Mesenchymal stem cell (in vitro differentiated cells and primary cell): ENCODE measurements around the gene P2RY6.
A peak's percentile ranks its signal among the peaks of the same experiment; 100 is the strongest.

ENCODE experiments used
- DNase-seq: peaks from one replicate; pipeline ENCODE4 v3.0.0-alpha.2; 2013
- H2AFZ ChIP-seq: one replicate; pipeline ENCODE4 v1.6.1; 2013; ENCODE audit warnings: low read depth, mild to moderate bottlenecking, control low read depth, inconsistent platforms, low read length, moderate library complexity
- H2AK5ac ChIP-seq: 2 replicates; pipeline ENCODE4 v1.6.1; 2013; ENCODE audit warnings: low read length, moderate library complexity, mild to moderate bottlenecking, inconsistent platforms; ENCODE audit not compliant: severe bottlenecking
- H2BK120ac ChIP-seq: one replicate; pipeline ENCODE4 v1.6.1; 2013; ENCODE audit warnings: low read depth, mild to moderate bottlenecking, inconsistent platforms, low read length, moderate library complexity
- H2BK12ac ChIP-seq, 2 experiments: one replicate each; pipeline ENCODE4 v1.6.1; 2013; ENCODE audit warnings: inconsistent platforms in 2 of 2, low read length in 2 of 2, mild to moderate bottlenecking in 2 of 2, moderate library complexity in 2 of 2, control low read depth in 1 of 2
- H2BK15ac ChIP-seq: one replicate; pipeline ENCODE4 v1.6.1; 2013; ENCODE audit warnings: mild to moderate bottlenecking, low read depth, inconsistent platforms; ENCODE audit not compliant: poor library complexity, severe bottlenecking
- H2BK5ac ChIP-seq: 2 replicates; pipeline ENCODE4 v1.6.1; 2013; ENCODE audit warnings: low read depth, mild to moderate bottlenecking, low read length, control low read depth, inconsistent platforms; ENCODE audit not compliant: poor library complexity, severe bottlenecking
- H3K14ac ChIP-seq, 2 experiments: one replicate each; pipeline ENCODE4 v1.6.1; 2013; ENCODE audit warnings: inconsistent platforms in 2 of 2, low read length in 2 of 2, control low read depth in 1 of 2, mild to moderate bottlenecking in 1 of 2, moderate library complexity in 1 of 2
- H3K18ac ChIP-seq, 2 experiments: one replicate each; pipeline ENCODE4 v1.6.1; 2013; ENCODE audit warnings: inconsistent platforms in 2 of 2, low read length in 2 of 2, control low read depth in 1 of 2, low read depth in 1 of 2, mild to moderate bottlenecking in 1 of 2
- H3K23ac ChIP-seq, 2 experiments: one replicate each; pipeline ENCODE4 v1.6.1; 2013; ENCODE audit warnings: inconsistent platforms in 2 of 2, low read length in 2 of 2, mild to moderate bottlenecking in 2 of 2, moderate library complexity in 2 of 2, control low read depth in 1 of 2
- H3K27ac ChIP-seq: 2 replicates; pipeline ENCODE4 v1.5.1; 2013; ENCODE audit warnings: mild to moderate bottlenecking, moderate library complexity, low read length, control low read depth, inconsistent platforms; ENCODE audit not compliant: poor library complexity, severe bottlenecking
- H3K27me3 ChIP-seq, 2 experiments: 2 replicates each; pipeline versions ENCODE4 v1.6.1 to v1.7.0; 2013; ENCODE audit warnings: low read length in 2 of 2, mild to moderate bottlenecking in 2 of 2, moderate library complexity in 2 of 2, control low read depth in 1 of 2, inconsistent platforms in 1 of 2; ENCODE audit not compliant: control insufficient read depth in 1 of 2, insufficient read depth in 1 of 2
- H3K36me3 ChIP-seq, 2 experiments: 2 replicates each; pipeline versions ENCODE4 v1.6.1 to v1.7.0; 2013; ENCODE audit warnings: low read length in 2 of 2, control low read depth in 1 of 2, inconsistent platforms in 1 of 2, low read depth in 1 of 2, mild to moderate bottlenecking in 1 of 2; ENCODE audit not compliant: insufficient read depth in 2 of 2, control insufficient read depth in 1 of 2
- H3K4ac ChIP-seq, 2 experiments: one replicate each; pipeline ENCODE4 v1.6.1; 2013; ENCODE audit warnings: inconsistent platforms in 2 of 2, low read length in 2 of 2, mild to moderate bottlenecking in 2 of 2, moderate library complexity in 2 of 2, control low read depth in 1 of 2, low read depth in 1 of 2
- H3K4me1 ChIP-seq: 2 replicates; pipeline ENCODE4 v1.6.1; 2013; ENCODE audit warnings: low read depth, low read length, control low read depth; ENCODE audit not compliant: control insufficient read depth, insufficient read depth
- H3K4me2 ChIP-seq: 2 replicates; pipeline ENCODE4 v1.6.1; 2013; ENCODE audit warnings: low read length, mild to moderate bottlenecking, inconsistent platforms; ENCODE audit not compliant: poor library complexity, severe bottlenecking
- H3K4me3 ChIP-seq, 2 experiments: 2 replicates each; pipeline versions ENCODE4 v1.5.1 to v1.7.0; 2013; ENCODE audit warnings: low read length in 2 of 2, mild to moderate bottlenecking in 2 of 2, control low read depth in 1 of 2, low read depth in 1 of 2; ENCODE audit not compliant: insufficient read depth in 1 of 2
- H3K79me1 ChIP-seq: replicated peaks from 2 replicates; pipeline ENCODE4 v1.6.1; 2013; ENCODE audit warnings: mild to moderate bottlenecking, control low read depth, low read length, inconsistent platforms; ENCODE audit not compliant: poor library complexity, severe bottlenecking
- H3K9ac ChIP-seq: 2 replicates; pipeline ENCODE4 v1.7.0; 2013; ENCODE audit warnings: mild to moderate bottlenecking, low read length, moderate library complexity
- H3K9me3 ChIP-seq: 2 replicates; pipeline ENCODE4 v1.7.0; 2013; ENCODE audit warnings: mild to moderate bottlenecking, low read length; ENCODE audit not compliant: control insufficient read depth
- H4K8ac ChIP-seq: one replicate; pipeline ENCODE4 v1.6.1; 2013; ENCODE audit warnings: inconsistent platforms, mild to moderate bottlenecking, low read length, moderate library complexity
- H4K91ac ChIP-seq: one replicate; pipeline ENCODE4 v1.6.1; 2013; ENCODE audit warnings: mild to moderate bottlenecking, low read length, inconsistent platforms
- WGBS: methylation state at CpG from one replicate; pipeline ENCODE4 v1.1.7; 2013; ENCODE audit warnings: mixed read lengths; 5-methylcytosine and 5-hydroxymethylcytosine counted together

Gene P2RY6

DNA sequence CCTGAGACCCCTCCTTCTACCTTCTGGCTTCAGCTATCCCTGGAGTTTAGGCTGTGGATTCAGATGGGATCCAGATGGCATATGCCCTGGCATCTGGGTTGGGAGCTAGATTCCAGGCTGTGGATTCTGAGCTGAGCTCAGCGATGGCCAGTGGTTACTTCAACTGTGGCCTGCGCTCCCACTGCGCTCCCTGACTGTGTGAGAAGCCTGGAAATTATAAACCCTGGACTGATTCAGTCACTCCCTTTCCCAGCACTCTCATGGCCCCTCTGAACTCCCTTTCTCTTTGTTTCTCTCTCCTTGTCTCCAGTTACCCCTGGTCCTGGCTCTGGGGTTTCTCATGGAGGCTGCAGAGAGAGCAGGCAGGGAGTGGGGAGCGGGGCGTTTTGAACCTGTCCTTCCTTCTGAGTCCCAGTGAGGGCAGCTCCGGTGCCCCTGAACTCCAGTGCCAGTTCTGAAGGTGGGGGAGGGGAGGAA is 40.8 kb downstream of the P2RY6 start:
- Histone ChIP-seq H3K4me2 (peak overlapping the region; percentile 73), H4K91ac (peak overlapping the region; percentile 25), H3K4me3 (peak overlapping the region; percentile 38 to 89), H3K79me1 (no peaks in the 10 kb centered on the region), H3K23ac (no peak overlapping the region), H4K8ac (peak overlapping the region; percentile 45), H2BK120ac (peak overlapping the region; percentile 36), H3K4me1 (peaks cover 73% of the 10 kb centered on the region), H3K18ac (peak overlapping the region; percentile 1 to 64), H3K9me3 (no peaks in the 10 kb centered on the region), H3K27ac (peak overlapping the region; percentile 85), H2BK12ac (no peak overlapping the region), H3K14ac (peak overlapping the region in 1 of 2 experiments; percentile 29), H2BK5ac (peak overlapping the region; percentile 53), H2BK15ac (peak overlapping the region; percentile 21), H3K36me3 (peaks cover 30 to 33% of the 10 kb centered on the region in 2 experiments), H2AFZ (no peak overlapping the region), H2AK5ac (peak overlapping the region; percentile 65), H3K27me3 (no peaks in the 10 kb centered on the region), H3K9ac (peak overlapping the region; percentile 79), H3K4ac (peak overlapping the region; percentile 19 to 66)
- WGBS: 45% methylated on average over 5 of the region's 6 CpGs
- peak; percentile 54 for DNase-seq

DNA sequence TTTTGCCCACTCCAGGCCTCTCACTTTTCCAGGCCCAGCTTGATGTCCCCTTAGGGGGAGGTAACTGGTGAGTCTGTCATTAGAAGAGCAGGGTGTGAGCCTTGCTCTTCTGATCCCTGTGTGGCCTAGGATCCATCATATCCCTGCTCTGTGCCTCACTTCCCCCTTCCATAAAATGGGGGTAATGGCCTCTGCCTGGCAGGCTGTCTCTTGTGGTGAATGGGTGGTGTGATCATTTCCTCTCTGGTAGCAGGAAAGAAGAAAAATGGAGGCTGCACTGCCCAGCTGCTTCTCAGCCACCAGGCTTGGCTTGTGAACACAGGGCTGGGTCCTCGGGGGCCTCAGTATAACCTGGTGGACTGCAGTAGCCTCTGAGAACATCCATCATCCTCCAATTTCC is 41.5 kb downstream of the P2RY6 start:
- no peak overlapping the region for H2AFZ ChIP-seq
- H3K36me3 ChIP-seq: peaks cover 30 to 40% of the 10 kb centered on the region in 2 experiments
- peak overlapping the region; percentile 79 for H3K9ac ChIP-seq
- H4K8ac ChIP-seq: peak overlapping the region; percentile 56
- no peak overlapping the region for H2BK15ac ChIP-seq
- H2AK5ac ChIP-seq: peak overlapping the region; percentile 96
- peaks cover 80% of the 10 kb centered on the region for H3K4me1 ChIP-seq
- H3K23ac ChIP-seq: no peak overlapping the region
- peak overlapping the region; percentile 71 for H4K91ac ChIP-seq
- no peak overlapping the region for H2BK120ac ChIP-seq
- H3K4me3 ChIP-seq: peak overlapping the region in 1 of 2 experiments; percentile 89
- peak overlapping the region in 1 of 2 experiments; percentile 13 for H3K14ac ChIP-seq
- H2BK5ac ChIP-seq: no peak overlapping the region
- peak overlapping the region; percentile 73 for H3K4me2 ChIP-seq
- no peaks in the 10 kb centered on the region for H3K79me1 ChIP-seq
- H3K27ac ChIP-seq: peak overlapping the region; percentile 85
- no peaks in the 10 kb centered on the region for H3K9me3 ChIP-seq
- WGBS: 45% methylated on average over 1 of the region's 1 CpG
- peak overlapping the region; percentile 60 to 91 for H2BK12ac ChIP-seq
- no peaks in the 10 kb centered on the region for H3K27me3 ChIP-seq
- peak; percentile 32 for DNase-seq
- peak overlapping the region; percentile 10 to 90 for H3K18ac ChIP-seq
- peak overlapping the region; percentile 43 to 75 for H3K4ac ChIP-seq

DNA sequence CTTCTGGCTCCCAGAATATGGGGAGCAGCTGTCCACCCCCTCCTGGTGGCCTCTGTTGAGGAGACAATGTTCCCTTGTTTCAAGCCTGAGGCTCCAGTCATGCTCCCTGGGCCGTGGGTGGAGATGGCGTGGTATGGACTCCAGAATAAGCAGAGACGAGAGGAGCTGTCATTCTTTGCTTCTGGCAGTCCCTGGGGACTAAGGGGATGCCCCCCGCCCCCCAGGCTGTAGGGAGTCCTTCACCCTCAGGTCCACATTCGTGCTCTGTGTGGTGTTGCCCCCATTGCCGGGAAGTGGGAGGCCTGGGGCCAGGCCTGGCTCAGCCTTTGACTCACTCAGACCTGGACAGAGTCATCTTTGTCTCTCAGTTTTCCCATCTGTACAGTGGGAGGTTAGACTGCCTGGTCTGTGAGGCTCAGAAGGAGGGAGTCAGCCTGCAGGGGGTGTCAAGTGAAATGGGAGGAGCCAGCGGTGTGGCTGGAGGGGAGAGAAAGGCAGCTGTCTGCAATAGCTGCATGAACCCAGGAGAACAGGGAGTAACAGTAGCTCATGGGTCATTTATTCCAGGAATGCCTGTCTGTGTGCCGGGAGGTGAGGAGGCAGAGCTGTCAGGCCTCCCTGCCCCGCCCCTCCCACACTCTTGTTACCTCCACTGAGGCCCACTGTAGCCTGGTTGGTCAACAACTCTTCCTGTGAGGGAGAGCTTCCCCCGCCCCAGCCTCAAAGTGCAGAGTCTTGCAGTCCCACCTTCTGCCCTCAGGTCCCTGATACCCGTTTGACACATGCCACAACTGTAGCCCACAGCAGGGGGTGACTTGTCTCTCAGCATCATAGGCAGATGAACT is 42.2 kb downstream of the P2RY6 start:
- WGBS: 31% methylated on average over 10 of the region's 11 CpGs
- H4K91ac ChIP-seq: peak overlapping the region; percentile 14
- H2AFZ ChIP-seq: no peak overlapping the region
- peak overlapping the region in 1 of 2 experiments; percentile 18 for H3K14ac ChIP-seq
- peak overlapping the region; percentile 79 for H3K9ac ChIP-seq
- peak overlapping the region; percentile 96 for H2AK5ac ChIP-seq
- peak overlapping the region; percentile 85 for H3K27ac ChIP-seq
- H2BK5ac ChIP-seq: no peak overlapping the region
- peak overlapping the region in 1 of 2 experiments; percentile 43 for H3K4ac ChIP-seq
- no peak overlapping the region for H2BK15ac ChIP-seq
- H3K36me3 ChIP-seq: peaks cover 32 to 42% of the 10 kb centered on the region in 2 experiments
- H3K4me3 ChIP-seq: peak overlapping the region in 1 of 2 experiments; percentile 89
- H2BK12ac ChIP-seq: peak overlapping the region; percentile 40 to 91
- H3K9me3 ChIP-seq: no peaks in the 10 kb centered on the region
- peak overlapping the region; percentile 36 for H2BK120ac ChIP-seq
- H4K8ac ChIP-seq: no peak overlapping the region
- peak overlapping the region in 1 of 2 experiments; percentile 2 for H3K23ac ChIP-seq
- peak overlapping the region; percentile 78 to 90 for H3K18ac ChIP-seq
- DNase-seq: peak; percentile 68
- peaks cover 80% of the 10 kb centered on the region for H3K4me1 ChIP-seq
- no peaks in the 10 kb centered on the region for H3K79me1 ChIP-seq
- peak overlapping the region; percentile 73 for H3K4me2 ChIP-seq
- H3K27me3 ChIP-seq: no peaks in the 10 kb centered on the region
